Ishikawa (cell line): ENCODE results near the gene PRKACA.

Experiments used
- CEBPB ChIP-seq: IDR thresholded peaks from 2 replicates; pipeline ENCODE4 v1.6.1; 2012
- CREB1 ChIP-seq: IDR thresholded peaks from 2 replicates; pipeline ENCODE4 v1.6.1; 2012; ENCODE audit warnings: low read depth
- EGR1 ChIP-seq: IDR thresholded peaks from 2 replicates; pipeline ENCODE4 v1.6.1; 2012
- EP300 ChIP-seq: IDR thresholded peaks from 2 replicates; pipeline ENCODE4 v1.6.1; 2012; ENCODE audit warnings: borderline replicate concordance
- FOXM1 ChIP-seq: IDR thresholded peaks from 2 replicates; pipeline ENCODE4 v1.6.1; 2012; ENCODE audit warnings: low read depth, borderline replicate concordance
- MAX ChIP-seq: IDR thresholded peaks from 2 replicates; pipeline ENCODE4 v1.6.1; 2012
- NFIC ChIP-seq: IDR thresholded peaks from 2 replicates; pipeline ENCODE4 v1.6.1; 2012
- RAD21 ChIP-seq: IDR thresholded peaks from 2 replicates; pipeline ENCODE4 v1.6.1; 2012; ENCODE audit warnings: low read depth
- REST ChIP-seq: IDR thresholded peaks from 2 replicates; pipeline ENCODE4 v1.6.1; 2012; ENCODE audit warnings: low read depth, mild to moderate bottlenecking
- TAF1 ChIP-seq: IDR thresholded peaks from 2 replicates; pipeline ENCODE4 v1.6.1; 2012; ENCODE audit warnings: low read depth, mild to moderate bottlenecking
- TCF12 ChIP-seq: IDR thresholded peaks from 2 replicates; pipeline ENCODE4 v1.6.1; 2012; ENCODE audit warnings: low read depth
- TEAD4 ChIP-seq: IDR thresholded peaks from 2 replicates; pipeline ENCODE4 v1.6.1; 2012
- YY1 ChIP-seq: IDR thresholded peaks from 2 replicates; pipeline ENCODE4 v1.6.1; 2012; ENCODE audit warnings: low read depth
- ZBTB7A ChIP-seq: IDR thresholded peaks from 2 replicates; pipeline ENCODE4 v1.6.1; 2012; ENCODE audit warnings: low read depth
- TF ChIP-seq, protein P1 (sequence below): IDR thresholded peaks from 2 replicates; pipeline ENCODE4 v1.6.1; 2012

PRKACA gene

DNA sequence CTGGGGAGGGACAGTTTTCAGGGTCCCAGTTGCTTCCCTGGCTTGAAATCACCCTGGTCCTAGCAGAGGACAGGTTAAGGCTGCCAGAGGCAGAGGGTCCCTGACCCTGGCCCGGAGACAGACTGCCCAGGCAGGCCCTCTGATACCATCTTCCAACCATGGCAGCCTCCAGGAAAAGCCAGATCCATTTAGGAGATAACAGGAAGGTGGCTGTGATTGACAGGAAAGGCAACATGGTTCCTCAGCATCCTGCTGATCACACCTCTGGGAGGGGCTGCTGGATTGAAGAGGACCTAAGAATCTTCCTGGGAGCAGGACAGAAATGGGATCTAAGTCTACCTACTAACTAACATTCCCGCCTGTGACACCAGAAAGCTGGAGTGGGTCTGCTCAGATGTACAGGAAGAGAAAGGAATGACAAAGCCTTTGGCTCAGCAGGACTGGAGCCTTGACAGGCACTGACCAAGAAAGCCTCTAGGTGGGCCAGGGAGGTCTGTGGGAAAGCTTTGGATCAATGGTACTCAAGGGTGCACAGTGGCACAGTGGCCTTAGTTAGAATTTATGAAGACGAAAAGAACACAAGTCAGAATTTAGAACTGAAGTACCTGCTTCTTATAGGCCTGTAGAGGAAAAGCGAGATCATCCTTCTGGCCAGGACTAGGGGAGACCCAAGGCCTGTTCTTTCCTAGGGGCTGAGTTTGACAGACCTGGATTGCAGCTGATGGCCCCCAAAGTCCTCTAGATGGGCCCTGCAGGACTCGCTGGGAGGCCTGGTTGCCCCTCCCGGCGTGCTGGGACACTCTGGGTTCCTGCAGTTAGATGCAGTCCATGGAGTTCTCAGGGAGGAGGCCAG lies 2.3 kb upstream of the PRKACA start:
- no peak for TF ChIP-seq MAX
- TF ChIP-seq ZBTB7A: no peak

DNA sequence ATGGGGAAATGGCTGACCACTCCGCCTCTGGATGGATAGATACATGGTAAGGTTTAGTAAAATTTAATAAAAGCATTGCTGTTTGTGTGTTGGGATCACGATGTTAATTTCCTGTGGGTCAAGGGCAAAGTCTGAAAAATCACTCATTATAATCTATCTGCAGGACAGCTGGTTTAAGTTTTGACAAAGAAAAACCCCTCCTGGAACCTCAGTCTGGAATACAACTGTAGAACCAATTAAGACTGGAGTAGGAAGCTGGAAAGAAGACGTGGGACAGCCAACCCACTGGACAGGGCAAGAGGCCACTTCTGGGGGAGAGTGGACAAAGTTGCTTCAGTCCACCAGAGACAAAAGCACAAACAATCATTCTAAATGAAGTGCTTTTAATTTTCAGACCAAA lies 1.6 kb upstream of the PRKACA start:
- no peak for TF ChIP-seq CEBPB
- TF ChIP-seq RAD21: no peak
- TF ChIP-seq REST: no peak
- no peak for TF ChIP-seq MAX
- TF ChIP-seq EP300: no peak
- no peak for TF ChIP-seq TCF12
- no peak for TF ChIP-seq NFIC
- TF ChIP-seq FOXM1: no peak
- TF ChIP-seq EGR1: no peak
- no peak for TF ChIP-seq TEAD4
- no peak for TF ChIP-seq CREB1
- no peak for TF ChIP-seq TAF1
- TF ChIP-seq YY1: no peak
- TF ChIP-seq, protein P1, sequence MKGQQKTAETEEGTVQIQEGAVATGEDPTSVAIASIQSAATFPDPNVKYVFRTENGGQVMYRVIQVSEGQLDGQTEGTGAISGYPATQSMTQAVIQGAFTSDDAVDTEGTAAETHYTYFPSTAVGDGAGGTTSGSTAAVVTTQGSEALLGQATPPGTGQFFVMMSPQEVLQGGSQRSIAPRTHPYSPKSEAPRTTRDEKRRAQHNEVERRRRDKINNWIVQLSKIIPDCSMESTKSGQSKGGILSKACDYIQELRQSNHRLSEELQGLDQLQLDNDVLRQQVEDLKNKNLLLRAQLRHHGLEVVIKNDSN: no peak
- TF ChIP-seq ZBTB7A: no peak

DNA sequence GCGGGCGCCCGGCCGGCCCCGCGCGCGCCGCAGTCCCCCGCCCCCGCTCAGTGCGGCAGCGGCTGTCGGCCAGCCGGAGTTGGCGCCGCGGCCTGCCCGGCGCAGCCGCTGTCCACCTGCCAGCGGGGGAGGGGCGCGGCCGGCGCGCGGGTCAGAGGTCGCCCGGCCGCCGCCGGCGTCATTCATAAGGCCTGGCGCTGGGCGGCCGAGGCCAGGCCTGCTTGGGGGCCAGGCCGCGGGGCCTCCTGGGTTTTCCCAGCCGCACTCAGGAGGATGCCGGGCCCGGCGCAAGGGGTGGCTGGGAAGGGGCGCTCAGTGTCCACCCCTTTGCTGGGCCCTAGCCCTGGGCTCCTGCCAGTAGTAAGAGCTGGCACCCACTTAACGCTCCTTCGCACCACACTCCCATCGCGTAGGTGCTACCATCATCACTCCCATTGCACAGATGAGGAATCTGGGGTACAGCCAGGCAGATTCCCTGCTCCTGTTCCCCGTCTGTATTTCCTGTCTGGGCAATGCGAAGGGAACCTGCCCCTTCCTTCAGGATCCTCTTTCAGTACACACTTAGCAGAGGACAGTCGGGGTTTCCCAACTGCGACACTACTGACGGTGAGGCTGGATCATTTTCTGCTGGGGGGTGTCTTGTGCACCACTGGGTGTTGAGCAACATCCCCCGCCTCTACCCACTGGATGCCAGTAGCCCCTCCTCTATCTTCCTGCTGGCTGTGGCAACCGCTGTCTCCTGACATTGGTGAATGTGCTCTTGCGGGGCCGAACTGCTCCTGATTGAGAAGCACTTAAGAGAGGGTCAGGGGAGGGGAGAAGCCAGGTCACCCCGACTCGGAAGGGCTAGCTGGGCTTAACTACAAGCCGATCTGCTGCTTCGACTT lies 846 bp upstream of the PRKACA start:
- TF ChIP-seq EP300: no peak
- TF ChIP-seq NFIC: peak; percentile 20; the same call in 1 of the 2 replicates

- TF ChIP-seq TAF1: no peak
- TF ChIP-seq MAX: peak; percentile 35; the same call in 1 of the 2 replicates
- peak; percentile 73; the same call in 1 of the 2 replicates for TF ChIP-seq ZBTB7A
- 0 out of 2 replicates have a peak, but pooled peaks have one; percentile 22 for TF ChIP-seq YY1
- TF ChIP-seq NFIC: no peak
- TF ChIP-seq RAD21: no peak
Measured at GRCh38 chr19:14116918-14117578, 514 bp downstream of the PRKACA start.

- TF ChIP-seq RAD21 (no peak), ZBTB7A (no peak), CREB1 (no peak), CEBPB (no peak), EGR1 (no peak), REST (no peak), TEAD4 (no peak), NFIC (no peak), FOXM1 (no peak), YY1 (no peak), MAX (no peak), EP300 (no peak), TAF1 (no peak), TCF12 (no peak)
- TF ChIP-seq, protein P1: no peak
Measured at GRCh38 chr19:14116525-14116917, 1.0 kb downstream of the PRKACA start.
